COLO668 (cell line): ENCODE results near the gene F8.
"Not testable (repeated sequence)": the region's sequence is repeated elsewhere in the genome, so short reads cannot be mapped to it uniquely, and the experiment has no call there.

Source experiments
- DNase-seq: peaks from one replicate; lab custom pipeline; 2025; ENCODE audit not compliant: unreplicated experiment; lab: John Stamatoyannopoulos, UW

Gene F8

GRCh38 chrX:155031657-155032056 lies 9.1 kb upstream of the F8 start:
- no peak for DNase-seq

DNA sequence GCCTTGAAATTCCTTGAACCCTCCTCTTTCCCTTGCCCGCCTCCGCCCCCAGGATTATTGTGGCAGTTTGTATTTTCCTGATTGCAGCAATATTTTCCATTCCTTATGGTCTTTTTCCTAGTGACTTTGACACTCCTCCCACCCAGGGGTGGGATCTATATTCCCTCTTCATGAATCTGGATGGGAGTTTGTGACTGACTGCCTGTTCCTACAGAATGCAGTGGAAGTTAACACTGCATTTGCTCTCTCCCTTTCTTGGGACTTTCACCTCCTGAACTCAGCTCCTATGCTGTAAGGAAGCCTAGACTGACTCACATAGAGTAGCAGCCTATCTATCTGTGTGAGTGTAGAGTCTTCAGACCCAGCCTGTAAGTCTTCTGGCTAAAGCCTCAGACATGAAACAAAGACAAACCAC lies 6.4 kb upstream of the F8 start:
- DNase-seq = no peak

DNA sequence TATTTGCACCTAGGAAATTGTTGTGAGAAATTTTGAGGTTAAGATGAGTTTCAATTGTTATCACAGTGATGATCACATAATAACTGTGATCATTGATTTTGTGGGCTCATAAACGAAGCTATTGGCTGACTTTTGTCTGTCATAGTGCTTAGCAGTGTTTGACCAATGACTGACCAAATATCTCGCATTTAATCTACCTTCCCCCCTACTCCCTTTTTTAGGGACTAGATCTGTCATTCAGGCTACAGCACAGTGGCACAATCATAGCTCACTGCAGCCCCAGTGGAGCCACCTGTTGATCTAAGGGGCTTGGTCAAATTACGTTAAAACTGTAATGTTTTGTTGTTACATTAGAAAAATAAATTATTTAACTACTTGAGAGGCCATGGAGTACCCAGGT lies 5.6 kb upstream of the F8 start:
- DNase-seq = no peak

- no peak for DNase-seq
These were observed 5.1 kb upstream of the F8 start for GRCh38 chrX:155027509-155028066.

DNA sequence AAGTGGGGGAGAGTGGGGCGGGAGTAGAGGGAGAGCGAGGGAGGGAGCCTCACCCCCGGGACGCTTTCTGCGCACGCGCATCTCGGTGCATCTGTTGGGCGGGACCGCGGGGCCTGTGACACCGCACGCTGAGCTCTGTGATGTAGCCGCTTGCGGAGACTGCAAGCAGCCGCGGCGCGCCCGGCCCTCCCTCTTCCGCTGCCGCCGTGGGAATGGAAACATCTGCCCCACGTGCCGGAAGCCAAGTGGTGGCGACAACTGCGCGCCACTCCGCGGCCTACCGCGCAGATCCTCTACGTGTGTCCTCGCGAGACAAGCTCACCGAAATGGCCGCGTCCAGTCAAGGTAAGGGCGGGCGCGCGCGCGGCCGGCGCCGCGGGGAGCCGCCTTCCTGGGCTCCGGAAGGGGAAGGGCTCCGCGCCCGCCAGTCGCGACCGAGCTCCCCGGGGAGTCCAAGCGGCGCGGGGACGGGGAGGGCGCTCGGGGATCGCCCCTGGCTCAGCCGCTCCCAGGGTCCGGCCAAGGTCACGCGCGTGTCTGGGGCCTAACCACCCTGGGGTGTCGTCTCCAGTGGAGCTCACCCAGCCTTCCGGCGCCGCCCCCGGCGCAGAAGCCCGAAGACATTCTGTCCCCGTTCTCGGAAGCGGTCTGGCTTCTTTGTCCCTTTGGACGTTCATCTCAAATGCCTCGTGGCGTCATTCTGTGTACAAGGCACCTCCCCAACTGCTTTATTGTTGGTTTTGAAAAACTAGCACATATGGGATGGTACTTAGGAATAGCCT lies 4.4 kb upstream of the F8 start, which contains the start of gene FUNDC2:
FUNDC2 (plus strand) TSS at position 118 of the 782 bp plus-strand sequence; CDS start at position 213, 95 bp downstream.
- DNase-seq = peak; percentile 99

DNA sequence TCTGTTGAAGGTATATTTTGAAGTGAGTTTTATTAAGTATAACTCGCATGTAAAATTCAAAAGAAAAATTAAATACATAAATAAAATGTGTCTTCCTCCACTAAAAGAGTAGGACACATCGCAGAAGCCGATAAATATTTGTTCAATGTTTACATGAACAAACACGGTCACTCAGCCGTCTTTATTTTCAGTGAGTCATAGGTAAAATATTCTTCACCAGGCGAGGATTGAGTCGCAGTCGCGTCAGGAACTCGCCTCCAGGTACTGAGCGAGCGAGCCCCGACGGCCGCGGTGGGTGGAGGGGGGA lies 3.9 kb upstream of the F8 start:
- DNase-seq = no peak

GRCh38 chrX:155023907-155024833 lies 1.6 kb upstream of the F8 start:
- DNase-seq = no peak

- no peak for DNase-seq
These were observed 1.9 kb downstream of the F8 start for GRCh38 chrX:155020591-155020990.

GRCh38 chrX:155009994-155010472 lies 12.5 kb downstream of the F8 start:
- no peak for DNase-seq

GRCh38 chrX:155008578-155008977 lies 13.9 kb downstream of the F8 start:
- DNase-seq = not testable (repeated sequence)

DNA sequence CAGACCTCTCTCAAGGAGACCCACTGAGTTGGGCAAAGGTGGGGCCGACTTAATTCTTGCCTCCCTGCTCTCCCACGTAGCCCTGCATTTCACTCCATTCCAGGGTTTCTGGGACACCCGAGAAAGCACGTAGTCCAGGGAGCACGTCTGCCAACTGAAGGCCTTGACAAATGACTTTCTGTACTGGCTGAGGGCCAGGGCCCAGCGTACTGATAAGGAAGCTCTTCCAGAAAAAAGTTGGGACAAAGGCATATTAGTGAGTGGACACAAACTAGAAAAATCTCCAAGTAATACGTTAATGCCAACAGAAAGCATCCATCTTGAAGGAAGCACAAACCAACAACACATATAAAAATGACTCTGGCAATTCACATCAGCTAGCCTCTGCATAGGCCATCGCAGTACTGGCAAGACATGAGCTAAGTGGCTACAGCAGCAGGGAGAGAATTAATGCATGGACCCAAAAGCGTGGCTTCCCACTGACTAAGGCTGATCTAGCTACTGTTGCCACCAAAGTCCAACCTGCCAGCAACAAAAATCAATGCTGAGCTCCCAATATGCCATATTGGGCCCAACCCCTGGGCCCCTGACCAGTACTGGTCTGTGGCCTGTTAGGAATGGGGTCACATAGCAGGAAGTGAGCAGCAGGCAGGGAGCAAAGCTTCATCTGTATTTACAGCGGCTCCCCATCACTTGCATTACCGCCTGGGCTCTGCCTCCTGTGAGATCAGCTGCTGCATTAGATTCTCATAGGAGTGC lies 15.4 kb downstream of the F8 start:
- DNase-seq = not testable (repeated sequence)

GRCh38 chrX:155006379-155006778 lies 16.1 kb downstream of the F8 start:
- not testable (repeated sequence) for DNase-seq

- DNase-seq = no peak
These were observed 17.3 kb downstream of the F8 start for GRCh38 chrX:155005190-155005589.

DNA sequence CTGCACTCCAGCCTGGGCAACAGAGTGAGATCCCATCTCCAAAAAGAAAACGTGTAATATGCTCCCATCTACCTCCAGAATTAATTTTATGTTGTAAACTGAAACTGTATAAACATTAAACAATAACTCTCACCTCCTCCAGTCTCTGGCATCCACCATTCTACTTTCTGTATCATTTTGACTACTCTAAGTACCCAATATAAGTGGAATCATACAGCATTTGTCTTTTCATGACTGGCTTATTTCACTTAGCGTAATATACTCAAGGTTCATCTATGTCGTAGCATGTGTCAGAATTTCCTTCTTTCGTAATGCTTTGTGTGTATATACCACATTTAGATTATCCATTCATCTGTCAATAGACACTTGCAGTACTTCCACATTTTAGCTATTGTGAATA lies 20.6 kb downstream of the F8 start:
- no peak for DNase-seq

DNA sequence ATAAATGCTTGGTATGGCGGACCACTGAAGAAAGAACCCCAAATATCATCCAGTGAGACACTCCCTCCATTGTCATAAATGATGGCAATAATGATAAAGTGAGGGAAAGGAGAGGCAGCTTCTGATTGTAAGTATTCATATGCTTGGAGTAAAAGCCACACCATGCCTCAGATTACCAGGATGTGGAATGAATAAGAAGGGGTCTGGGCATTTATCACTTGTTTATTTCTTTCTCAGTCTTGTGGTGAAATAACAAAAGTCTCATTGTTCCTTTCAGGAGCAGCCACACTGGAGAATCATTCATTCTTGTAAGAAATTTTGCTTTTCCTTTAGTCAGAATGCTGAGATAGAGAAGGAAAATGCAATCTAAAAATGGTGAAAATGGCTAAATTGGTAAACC lies 21.7 kb downstream of the F8 start:
- no peak for DNase-seq

DNA sequence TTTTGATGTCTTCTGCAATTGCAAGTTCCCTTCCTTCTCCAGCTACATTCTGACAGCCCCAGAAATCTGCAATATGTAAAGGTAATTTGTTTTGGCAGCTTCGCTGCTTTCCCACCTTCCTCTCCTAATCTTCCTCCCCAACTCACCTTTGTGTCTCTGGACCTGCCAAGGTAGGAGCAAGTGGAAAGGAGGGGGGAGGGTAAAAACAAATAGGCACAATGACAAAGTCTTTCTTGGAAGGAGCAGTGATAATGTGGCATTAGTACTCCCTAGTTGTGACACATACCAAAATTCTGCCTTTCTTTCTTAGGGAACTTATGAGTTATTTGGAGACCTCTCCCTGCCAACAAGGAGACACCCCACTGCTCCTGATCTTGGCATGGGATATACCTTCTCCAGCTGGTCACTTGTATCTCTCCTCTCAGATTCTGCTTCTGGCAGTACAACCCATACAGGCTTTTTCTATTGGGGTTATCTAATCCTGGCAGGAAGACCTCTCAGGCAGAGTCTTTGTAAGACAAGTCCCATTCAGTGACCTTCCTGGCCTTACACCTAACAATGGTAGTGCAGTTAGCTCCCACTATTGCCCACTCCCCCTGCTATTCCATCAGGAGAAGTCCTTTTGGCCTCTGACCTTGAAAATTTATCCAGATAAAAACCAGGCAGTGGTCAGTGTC lies 24.2 kb downstream of the F8 start:
- DNase-seq = no peak

- no peak for DNase-seq
These were observed 31.0 kb downstream of the F8 start for GRCh38 chrX:154991476-154991875.

- DNase-seq = no peak
These were observed 31.5 kb downstream of the F8 start for GRCh38 chrX:154991039-154991438.

GRCh38 chrX:154990496-154990895 lies 32.0 kb downstream of the F8 start:
- no peak for DNase-seq

DNA sequence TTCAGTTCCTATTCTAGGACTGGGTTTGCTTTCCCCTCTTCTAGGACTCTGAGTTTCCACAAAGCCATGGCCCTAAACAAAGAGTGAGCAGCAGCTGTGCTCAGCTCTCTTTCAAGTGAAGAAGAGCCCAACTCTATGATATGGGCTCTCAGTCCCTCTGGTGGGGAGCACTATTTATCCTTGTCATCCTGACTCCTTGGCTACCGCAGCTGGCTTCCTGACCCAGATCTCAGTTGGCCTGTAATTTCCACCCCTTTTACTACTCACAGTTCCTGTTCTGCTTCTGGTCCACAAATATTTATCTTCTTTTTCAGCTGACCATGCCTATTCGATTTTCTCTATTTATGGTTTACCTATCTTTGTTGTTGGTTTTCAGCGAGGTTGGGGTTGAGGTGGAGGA lies 33.8 kb downstream of the F8 start:
- no peak for DNase-seq
